ENCODE data around the gene LRIG3. TPM values are rescaled to one million over a fixed set of nuclear protein-coding genes. Genes with fewer than 3 reads are reported as not detected.
"Not testable (repeated sequence)": the region's sequence is repeated elsewhere in the genome, so short reads cannot be mapped to it uniquely, and the experiment has no call there.

LRIG3 gene
- total RNA-seq, 1 donor from 2014 or later = 0.27 TPM

DNA sequence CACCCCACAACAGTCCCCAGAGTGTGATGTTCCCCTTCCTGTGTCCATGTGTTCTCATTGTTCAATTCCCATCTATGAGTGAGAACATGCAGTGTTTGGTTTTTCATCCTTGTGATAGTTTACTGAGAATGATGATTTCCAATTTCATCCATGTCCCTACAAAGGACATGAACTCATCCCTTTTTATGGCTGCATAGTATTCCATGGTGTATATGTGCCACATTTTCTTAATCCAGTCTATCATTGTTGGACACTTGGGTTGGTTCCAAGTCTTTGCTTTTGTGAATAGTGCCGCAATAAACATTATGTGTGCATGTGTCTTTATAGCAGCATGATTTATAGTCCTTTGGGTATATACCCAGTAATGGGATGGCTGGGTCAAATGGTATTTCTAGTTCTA lies 17.6 kb downstream of the LRIG3 start:
- intact Hi-C loops (cut with micrococcal nuclease) = not testable (repeated sequence)

DNA sequence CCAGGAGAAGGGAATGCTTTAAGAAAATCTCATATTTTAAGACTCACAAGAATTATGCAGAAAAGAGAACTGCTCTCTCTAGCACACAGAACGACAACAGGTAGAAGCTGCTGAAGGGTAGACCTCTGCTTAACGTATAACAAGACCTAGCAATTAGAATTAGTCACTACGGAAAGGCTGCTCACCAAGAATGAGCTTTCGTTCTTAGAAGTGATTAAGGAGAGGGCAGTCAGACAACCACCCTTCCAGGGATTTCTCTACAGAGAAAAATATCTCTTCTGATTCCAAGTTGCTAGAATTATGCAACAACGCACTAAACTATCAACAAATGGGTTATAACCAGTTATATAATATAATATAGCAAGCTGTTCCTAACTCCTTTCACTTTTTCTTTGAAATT lies 18.6 kb downstream of the LRIG3 start:
- intact Hi-C loops (cut with micrococcal nuclease) = no loop called here

DNA sequence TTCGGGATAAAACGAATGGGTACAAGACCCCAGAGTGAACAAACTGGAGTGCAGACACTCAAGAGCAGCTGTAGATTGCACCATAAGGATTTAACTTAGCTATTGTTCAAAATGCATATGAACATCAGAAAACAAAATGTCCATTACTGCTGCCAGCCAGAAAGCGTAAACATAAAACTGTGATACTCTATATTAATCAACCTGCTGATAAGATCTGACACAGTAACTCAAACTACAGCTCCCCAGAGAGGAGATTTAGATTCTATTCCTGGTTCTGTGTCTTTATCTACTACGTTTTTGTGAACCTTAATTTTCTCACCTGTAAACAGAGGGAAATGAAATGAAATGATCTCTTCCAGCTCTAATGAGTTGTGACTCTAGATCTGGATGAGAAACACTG lies 22.3 kb downstream of the LRIG3 start:
- intact Hi-C loops (cut with micrococcal nuclease) = no loop called here

DNA sequence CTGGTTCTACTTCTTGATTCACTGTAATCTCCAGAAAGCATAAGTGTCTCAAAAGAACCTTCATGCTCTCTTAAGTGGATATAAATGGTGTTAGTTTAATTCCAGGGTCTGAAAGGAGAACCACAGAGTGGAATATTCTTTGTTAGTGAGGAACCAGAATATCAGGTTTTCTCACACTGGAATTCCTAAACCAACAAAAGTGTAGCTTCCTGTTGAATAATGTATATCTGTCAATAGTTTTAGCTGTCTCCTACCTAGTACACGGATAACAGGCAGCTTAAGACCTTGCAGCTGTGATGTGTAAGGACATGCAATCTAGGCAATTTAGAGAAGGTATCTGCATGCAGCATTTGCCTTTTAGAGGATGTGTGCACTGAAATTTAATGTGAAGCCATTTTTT lies 24.0 kb downstream of the LRIG3 start:
- intact Hi-C loops (cut with micrococcal nuclease) = no loop called here

DNA sequence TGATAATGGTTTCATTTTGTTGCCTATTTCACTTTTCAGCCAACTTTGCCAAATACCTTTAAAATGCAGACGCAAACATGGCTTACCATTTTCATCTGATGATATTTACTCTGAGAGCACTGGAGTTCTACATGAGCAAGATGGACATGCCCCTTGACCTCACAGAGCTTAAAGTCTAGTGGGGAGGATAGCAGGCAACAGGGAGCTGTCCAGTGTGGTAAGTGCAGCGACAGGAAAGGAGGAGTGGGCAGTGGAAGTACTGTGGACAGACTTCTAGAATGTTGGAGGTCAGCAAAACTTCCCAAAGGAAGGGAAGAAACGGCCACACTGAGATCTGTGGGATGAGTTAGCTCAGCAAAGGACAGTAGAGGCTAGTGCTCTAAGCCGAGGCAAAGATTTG lies 25.3 kb downstream of the LRIG3 start:
- intact Hi-C loops (cut with micrococcal nuclease) = no loop called here

DNA sequence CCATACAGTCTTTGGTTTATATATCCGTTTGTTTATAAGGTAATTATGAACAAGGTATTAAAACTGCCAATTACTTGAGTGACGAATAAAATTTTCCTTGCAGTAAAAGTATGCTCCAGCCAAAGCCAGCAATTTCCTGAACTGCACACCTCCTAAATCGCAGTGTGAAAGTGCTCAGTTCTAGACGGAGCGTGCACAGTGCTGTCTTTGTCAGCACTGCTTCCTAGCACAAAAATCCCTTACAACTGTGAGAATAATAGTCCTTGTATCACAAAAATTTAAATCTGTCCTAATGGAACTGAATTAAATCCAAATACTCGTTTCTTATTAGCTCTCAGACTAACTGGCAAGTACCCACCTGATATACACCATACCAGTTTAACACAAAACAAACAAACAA lies 26.3 kb downstream of the LRIG3 start:
- intact Hi-C loops (cut with micrococcal nuclease) = no loop called here

DNA sequence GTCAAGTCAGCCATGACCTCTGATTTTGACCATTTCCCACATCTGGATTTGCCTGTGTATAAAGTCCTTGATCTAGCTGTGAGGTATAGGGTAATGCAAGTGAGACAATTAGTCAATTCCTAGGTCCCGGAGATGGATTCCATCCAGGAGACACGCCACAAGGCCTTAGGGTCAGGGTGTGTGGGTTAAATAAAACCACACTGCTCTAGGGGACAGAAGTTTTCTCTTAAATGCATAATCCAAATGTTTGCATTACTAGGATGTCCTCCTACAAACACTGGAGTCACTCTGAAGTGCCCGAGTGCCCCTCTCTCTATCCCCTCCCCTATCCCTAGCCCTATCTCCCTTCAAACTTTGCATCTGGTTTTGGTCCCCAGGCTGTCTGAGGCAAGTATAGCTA lies 26.8 kb downstream of the LRIG3 start:
- intact Hi-C loops (cut with micrococcal nuclease) = no loop called here

DNA sequence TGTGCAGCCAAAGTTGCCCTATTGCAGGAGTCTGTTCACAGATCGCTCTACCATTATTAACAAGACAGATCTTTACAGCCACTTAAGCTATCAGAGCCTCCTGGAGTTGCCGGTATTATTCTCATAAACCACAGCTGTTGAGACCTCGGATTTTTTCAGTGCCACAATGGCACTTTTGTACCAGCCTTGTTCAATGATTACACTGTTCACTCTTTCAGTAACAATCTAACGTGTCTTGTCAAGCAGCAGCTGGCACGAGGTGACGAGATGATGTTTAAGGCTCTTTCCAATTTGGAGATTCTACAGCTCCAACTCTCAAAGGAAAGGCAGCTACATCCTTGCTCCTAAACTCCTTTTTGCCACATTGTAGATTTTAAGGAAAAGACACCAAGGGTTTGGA lies 30.7 kb downstream of the LRIG3 start:
- intact Hi-C loops (cut with micrococcal nuclease) = no loop called here

DNA sequence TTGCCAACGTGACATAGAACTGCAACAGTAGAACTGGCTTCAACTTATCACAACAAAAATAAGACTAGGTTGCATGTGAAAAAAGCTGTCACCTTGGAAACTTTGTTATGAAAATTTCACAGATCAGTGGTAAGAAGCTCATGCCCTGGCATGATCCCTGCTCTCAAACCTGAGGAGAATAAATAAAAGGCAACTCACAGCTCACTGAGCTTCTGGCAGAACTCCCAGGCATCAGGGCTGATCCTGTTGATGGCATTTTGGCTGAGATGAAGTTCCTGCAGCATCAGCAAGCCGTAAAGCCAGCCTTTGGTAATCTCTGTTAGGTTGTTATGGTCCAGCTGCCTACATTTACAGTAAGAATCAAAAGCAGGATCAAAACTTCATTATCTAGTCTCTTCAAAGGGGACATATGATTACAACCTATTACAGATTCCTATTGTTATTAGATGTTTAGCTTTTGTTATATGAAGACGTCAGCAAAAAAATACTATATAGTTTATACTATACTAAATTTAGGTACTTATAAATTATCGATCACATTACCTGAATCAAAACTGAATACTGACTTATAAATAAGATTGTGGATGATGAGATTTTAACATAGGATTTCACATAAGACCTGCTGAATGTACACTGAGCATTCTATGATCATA lies 32.0 kb downstream of the LRIG3 start:
- intact Hi-C loops (cut with micrococcal nuclease) = no loop called here

DNA sequence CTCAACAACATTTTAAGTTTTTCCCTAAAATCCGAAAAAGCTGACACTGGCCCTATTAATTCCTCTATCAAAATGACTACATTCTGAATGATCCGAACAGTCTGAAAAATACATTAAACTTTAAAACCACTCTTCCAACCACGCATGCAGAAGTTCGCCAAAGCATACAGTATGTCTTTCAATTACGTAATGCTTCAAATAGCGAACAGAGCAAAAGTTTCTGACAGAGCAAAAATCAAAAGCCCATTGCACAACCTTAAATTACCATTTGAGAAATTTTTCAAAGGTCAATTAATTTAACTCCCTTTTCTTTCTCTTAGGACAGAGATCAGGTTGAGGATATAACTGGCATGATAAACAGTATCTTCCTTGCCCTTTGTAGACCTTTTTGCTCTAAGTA lies 33.2 kb downstream of the LRIG3 start:
- intact Hi-C loops (cut with micrococcal nuclease) = no loop called here

DNA sequence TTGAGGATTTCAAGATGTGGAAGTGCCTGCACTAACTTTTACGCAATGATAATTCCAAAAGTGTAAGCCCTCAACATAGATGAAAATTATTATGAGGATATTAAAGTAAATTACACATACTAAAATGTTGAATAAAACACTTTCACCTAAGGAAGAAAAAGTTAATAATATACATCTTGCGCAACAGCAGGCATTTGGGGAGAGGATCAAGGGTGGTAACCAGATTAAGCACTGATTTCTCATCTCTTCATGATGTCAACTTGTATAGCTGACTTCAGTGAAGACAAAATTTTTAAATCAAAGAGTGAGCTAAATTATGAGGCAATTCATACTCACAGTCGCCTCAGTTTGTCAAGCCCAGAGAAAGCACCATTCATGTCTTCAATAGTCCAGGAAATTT lies 33.8 kb downstream of the LRIG3 start:
- intact Hi-C loops (cut with micrococcal nuclease) = no loop called here

DNA sequence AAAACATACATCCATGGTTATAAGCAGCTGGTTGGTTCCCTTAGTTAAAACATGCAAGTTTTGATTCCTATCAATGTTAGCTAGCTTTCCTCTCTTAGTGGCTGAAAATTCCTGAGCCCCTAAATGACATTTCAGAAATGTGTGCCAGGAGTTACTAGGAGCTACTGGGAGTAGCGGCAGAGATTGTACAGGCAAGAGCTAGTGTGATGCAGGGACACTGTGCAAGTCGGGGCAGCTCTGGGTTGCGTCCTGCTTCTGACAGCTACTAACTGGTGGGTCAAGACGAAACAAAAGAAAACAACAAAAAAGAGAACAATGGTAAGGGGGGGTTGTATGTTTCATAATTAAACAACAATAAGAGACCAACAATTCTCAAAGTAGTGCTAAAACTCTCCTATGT lies 35.4 kb downstream of the LRIG3 start:
- intact Hi-C loops (cut with micrococcal nuclease) = no loop called here

DNA sequence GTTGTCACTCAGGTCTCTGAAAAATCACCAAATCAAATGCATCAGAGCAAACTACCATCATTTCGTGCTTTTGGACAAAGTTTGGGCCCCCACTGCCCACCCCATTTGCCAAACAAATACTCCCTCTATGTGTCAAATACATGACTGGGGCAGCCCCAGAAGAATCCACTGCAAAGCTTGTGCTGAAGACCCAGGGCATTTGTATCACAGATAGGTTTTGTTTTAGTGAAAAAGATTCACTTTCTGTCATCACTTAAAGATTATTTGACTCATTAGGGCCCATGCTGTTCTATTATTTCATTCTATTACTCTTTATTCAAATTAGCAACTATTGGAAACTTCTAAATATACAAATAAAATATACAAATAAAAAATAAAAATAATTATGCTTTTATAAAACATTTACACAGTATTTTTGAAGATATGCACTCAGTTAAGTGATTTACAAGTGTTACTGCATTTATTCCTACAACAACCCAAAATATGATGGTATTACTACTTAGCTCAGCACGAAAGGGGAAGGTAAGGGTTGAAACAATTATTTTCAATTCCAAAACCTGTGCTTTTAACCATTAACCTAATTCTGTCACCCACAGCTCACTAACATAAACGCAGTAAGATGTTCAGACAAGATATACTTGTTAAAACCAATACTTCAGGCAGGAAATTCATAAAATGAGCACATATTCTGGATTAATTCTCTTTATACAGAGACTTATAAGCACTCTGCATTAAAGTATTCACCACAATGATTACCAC lies 36.5 kb downstream of the LRIG3 start:
- intact Hi-C loops (cut with micrococcal nuclease) = no loop called here

DNA sequence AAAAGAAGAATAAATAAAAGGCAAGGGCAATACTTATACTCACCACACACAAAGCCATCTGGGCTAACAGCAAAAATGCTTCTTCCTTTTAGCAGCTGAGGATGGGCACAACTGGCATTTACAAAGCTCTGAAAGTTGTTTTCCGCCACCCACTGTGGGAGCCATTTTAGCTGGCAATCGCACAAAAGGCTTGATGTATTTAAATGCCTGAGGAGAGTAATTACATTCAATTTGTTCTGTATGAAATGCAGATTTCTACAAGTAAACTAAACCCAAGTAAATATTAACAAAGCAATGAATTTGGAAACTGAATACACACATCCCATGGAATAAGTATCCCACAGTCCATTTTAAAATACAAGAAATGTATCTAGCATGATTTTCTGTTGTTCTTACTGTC lies 37.5 kb downstream of the LRIG3 start:
- intact Hi-C loops (cut with micrococcal nuclease) = no loop called here

DNA sequence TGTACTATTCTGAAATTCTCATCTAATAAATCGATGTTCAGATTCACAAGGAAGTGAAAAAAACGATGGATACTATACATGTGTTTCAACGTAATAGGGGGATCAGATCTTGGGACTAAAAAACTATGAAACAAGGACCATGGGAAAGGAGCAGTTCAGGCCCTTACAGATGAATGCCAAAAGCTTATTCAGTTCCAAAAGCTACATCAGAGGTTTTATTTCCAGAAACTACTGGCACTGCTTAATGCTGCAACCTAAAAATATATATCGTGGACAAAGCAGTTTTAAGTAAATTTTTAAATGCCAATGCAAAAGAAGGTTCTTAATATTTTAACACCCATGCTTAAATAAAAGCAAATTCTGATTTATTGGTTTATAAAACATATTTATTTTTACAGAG lies 38.5 kb downstream of the LRIG3 start:
- intact Hi-C loops (cut with micrococcal nuclease) = no loop called here

DNA sequence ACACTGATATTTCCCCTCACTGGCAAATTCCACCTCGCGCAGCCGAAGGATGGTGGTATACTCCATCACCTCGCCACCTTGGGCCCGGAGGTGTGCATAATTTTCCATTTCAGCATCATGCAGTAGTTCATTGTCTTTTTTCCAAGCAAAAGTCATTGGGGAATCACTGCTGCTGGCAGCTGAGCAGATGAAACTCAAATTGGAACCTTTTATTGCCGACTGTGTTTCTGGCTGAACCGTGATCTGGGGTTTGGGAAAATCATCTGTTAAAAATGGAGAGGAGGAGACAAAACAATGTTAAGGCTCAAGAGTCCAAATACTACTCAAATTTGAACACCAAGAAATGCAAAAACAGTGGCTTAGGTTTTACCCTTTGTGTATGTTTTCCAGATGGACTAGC lies 39.7 kb downstream of the LRIG3 start:
- intact Hi-C loops (cut with micrococcal nuclease) = no loop called here

DNA sequence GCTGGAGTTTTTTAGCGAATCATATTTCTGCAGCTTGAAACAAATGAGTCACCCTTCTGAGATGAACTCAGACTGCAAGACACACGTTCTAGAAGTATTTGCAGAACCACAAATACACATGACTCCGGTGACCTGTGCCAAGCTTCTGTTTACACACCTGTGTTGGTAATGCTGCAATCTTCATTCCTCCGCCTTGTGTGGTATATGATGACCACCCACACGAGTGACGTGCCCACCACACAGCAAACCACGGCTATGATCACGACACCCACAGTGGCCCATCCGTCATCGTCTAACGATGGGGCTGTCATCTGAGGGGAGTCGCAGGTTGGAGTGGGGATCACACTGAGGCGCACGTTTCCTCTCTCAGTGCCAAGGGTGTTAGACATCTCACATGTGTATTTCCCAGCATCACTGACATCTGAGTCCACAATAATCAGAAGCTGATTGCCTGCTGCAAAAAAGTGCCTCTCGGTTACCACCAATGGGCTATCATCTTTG lies 43.0 kb downstream of the LRIG3 start:
- intact Hi-C loops (cut with micrococcal nuclease) = no loop called here

DNA sequence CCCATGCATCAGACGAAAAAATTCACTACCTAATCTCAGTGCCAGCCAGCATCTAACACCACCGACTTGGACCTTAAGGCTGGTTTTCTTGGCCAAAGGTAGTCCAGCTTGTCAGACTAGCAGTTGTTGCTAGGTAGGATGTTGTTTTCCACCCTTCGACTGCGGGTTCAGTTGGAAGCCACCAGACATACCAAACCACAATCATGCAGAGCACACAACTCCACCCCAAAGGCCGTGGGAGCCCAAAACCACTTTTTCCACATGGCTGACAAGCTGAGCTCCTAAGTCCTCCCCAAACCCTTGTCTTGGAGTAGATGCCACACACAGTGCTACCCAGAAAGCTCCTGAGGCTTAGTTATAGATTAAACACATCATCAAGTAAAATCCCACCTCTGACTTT lies 46.8 kb downstream of the LRIG3 start:
- intact Hi-C loops (cut with micrococcal nuclease) = no loop called here

DNA sequence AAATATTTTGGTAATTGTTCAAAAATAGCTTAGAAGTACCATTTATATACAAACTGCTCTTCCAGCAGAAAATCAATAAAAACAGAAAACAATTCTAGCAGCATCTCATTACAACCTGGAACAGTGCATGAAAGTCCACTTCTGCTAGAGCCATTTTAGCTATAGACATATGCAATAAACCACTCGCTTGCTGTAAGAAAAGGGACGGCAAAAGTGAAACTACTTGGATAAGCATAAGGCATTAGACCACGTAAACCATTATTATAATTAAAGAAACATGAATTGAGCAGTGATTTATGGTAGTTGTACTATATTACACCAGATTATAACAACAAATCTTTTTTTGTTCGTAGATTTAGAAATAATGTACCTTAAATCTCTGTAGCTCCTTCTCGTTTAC lies 48.7 kb downstream of the LRIG3 start:
- intact Hi-C loops (cut with micrococcal nuclease) = no loop called here

DNA sequence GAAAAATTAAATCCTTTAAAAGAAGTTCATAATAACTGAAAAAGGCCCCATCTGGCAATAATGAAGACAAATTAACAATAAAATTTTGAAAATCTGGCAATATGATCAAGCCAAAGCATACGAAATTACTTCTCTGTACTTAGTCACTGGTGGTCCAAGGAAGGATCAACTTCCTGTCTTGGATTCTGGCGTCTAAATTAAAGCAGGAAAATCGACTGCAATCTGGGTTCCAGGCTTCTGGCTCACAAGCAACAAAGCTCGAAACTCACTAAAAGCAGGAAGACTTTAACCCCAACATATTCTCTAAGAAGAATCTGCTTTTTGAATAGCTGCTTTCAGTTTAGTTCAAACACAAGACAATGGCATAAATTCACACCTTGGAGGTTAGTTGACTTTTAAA lies 49.7 kb downstream of the LRIG3 start:
- intact Hi-C loops (cut with micrococcal nuclease) = no loop called here

DNA sequence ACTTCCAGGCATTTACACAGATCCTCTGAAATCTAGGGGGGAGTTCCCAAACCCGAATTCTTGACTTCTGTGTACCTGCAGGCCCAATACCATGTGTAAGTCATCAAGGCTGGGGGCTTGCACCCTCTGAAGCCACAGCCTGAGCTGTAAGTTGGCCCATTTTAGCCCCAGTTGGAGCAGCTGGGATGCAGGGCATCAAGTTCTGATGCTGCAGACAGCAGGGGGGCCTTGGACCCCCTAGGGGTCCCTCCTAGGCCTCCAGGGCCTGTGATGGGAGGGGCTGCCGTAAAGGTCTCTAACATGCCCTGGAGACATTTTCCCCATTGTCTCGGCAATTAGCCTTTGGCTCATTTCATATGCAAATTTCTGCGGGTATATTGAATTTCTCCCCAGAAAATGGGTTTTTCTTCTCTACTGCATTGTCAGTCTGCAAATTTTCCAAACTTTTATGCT lies 59.5 kb downstream of the LRIG3 start:
- intact Hi-C loops (cut with micrococcal nuclease) = no loop called here

DNA sequence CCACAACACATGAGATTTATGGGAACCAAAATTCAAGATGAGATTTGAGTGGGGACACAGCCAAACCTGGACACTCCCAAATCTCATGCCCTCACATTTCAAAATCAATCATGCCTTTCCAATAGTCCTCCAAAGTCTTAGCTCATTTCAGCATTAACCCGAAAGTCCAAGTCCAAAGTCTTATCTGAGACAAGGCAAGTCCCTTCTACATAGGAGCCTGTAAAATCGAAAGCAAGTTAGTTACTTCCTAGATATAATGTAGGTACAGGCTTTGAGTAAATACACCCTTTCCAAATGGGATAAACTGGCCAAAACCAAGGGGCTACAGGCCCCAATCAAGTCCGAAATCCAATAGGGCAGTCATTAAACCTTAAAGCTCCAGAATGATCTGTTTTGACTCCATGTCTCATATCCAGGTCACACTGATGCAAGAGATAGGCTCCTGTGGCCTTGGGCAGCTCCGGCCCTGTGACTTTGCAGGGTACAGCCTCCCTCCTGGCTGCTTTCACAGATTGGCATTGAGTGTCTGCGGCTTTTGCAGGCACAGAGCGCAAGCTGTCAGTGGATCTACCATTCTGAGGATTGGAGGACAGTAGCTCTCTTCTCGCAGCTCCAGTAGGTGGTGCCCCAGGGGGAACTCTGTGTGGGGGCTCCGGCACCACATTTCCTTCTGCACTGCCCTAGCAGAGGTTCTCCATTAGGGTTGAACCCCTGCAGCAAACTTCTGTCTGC lies 60.1 kb downstream of the LRIG3 start:
- intact Hi-C loops (cut with micrococcal nuclease) = no loop called here

Measured in T-helper 1 cell treated with Interleukin-12 subunit alpha and Interleukin-12 subunit beta and Interleukin-4 antibody, amounts not matched to agents 30 ng/mL and 1 ng/mL, for 36 hours (primary cell).